Daoy (cell line): ENCODE measurements around the gene GRID2. TPM values are rescaled to one million over a fixed set of nuclear protein-coding genes. Genes with fewer than 3 reads are reported as not detected.
"Not testable (repeated sequence)": the region's sequence is repeated elsewhere in the genome, so short reads cannot be mapped to it uniquely, and the experiment has no call there.

Experiments
- DNase-seq: peaks from one replicate; pipeline ENCODE4 v3.0.0-alpha.2; 2015; ENCODE audit warnings: low read depth
- total RNA-seq: library from RNA; depleted of rRNA; stranded (reverse); fragments of >200 nt; shearing (Covaris generic); gene quantifications from 2 replicates; pipeline ENCODE4 v1.2.3, GENCODE V29; 2014

GRID2 gene
- total RNA-seq, 1 experiment from 2014 or later: 3.5 TPM

GRCh38 chr4:93671093-93671492 lies 1367.3 kb downstream of the GRID2 start:
- DNase-seq: no peak

GRCh38 chr4:93676937-93677336 lies 1373.2 kb downstream of the GRID2 start:
- DNase-seq: not testable (repeated sequence)

- DNase-seq: no peak
Observed at GRCh38 chr4:93684571-93684970, 1380.8 kb downstream of the GRID2 start.

- no peak for DNase-seq
Observed at GRCh38 chr4:93687304-93687703, 1383.5 kb downstream of the GRID2 start.

GRCh38 chr4:93688978-93689377 lies 1385.2 kb downstream of the GRID2 start:
- no peak for DNase-seq

- DNase-seq: no peak
Observed at GRCh38 chr4:93693141-93693540, 1389.4 kb downstream of the GRID2 start.

- DNase-seq: no peak
Observed at GRCh38 chr4:93698686-93699085, 1394.9 kb downstream of the GRID2 start.

GRCh38 chr4:93700571-93700970 lies 1396.8 kb downstream of the GRID2 start:
- no peak for DNase-seq

GRCh38 chr4:93710101-93710846 lies 1406.5 kb downstream of the GRID2 start:
- peak; percentile 6 for DNase-seq

- no peak for DNase-seq
Observed at GRCh38 chr4:93710847-93711430, 1407.2 kb downstream of the GRID2 start.

GRCh38 chr4:93718233-93718632 lies 1414.5 kb downstream of the GRID2 start:
- no peak for DNase-seq

- no peak for DNase-seq
Observed at GRCh38 chr4:93719552-93719951, 1415.8 kb downstream of the GRID2 start.

- no peak for DNase-seq
Observed at GRCh38 chr4:93722446-93722845, 1418.7 kb downstream of the GRID2 start.

GRCh38 chr4:93730251-93730650 lies 1426.5 kb downstream of the GRID2 start:
- DNase-seq: no peak

GRCh38 chr4:93730760-93731159 lies 1427.0 kb downstream of the GRID2 start:
- no peak for DNase-seq

- peak; percentile 15 for DNase-seq
Observed at GRCh38 chr4:93731456-93731855, 1427.7 kb downstream of the GRID2 start.

- no peak for DNase-seq
Observed at GRCh38 chr4:93732509-93732908, 1428.7 kb downstream of the GRID2 start.

GRCh38 chr4:93740890-93741289 lies 1437.1 kb downstream of the GRID2 start:
- no peak for DNase-seq

- no peak for DNase-seq
Observed at GRCh38 chr4:93743022-93743421, 1439.3 kb downstream of the GRID2 start.

GRCh38 chr4:93743635-93744034 lies 1439.9 kb downstream of the GRID2 start:
- DNase-seq: no peak

- DNase-seq: no peak
Observed at GRCh38 chr4:93744961-93745360, 1441.2 kb downstream of the GRID2 start.

GRCh38 chr4:93746031-93746430 lies 1442.3 kb downstream of the GRID2 start:
- DNase-seq: no peak

- DNase-seq: no peak
Observed at GRCh38 chr4:93747220-93747619, 1443.5 kb downstream of the GRID2 start.
